ENCODE measurements around the gene SSR3. TPM values are rescaled to one million over a fixed set of nuclear protein-coding genes. Genes with fewer than 3 reads are reported as not detected.

The SSR3 gene
- total and polyA plus RNA-seq, 2 of the 13 experiments (the other 11 are each of a cell fraction or from before 2014, with no cell fraction given), result 229 to 325 TPM

- Histone ChIP-seq H3K36me3 (replicated peaks in 1 of 2; ENCODE audit: control insufficient read depth in 1 of 2, insufficient read depth in 2 of 2, low read length in 2 of 2) (peaks cover 11 to 66% of the 10 kb centered on the region in 2 experiments), H3K9me3 (ENCODE audit: low read length) (no peaks in the 10 kb centered on the region), H3K9ac (ENCODE audit: insufficient read depth, low read depth, low read length) (no peak overlapping the region), H4K20me1 (ENCODE audit: insufficient read depth, low read length) (peaks cover 5% of the 10 kb centered on the region; the same call in 1 of the 2 replicates), H3K79me2 (ENCODE audit: insufficient read depth, low read length) (peaks cover 24% of the 10 kb centered on the region), H3K27me3 (ENCODE audit: control insufficient read depth in 1 of 2, insufficient read depth in 2 of 2, low read length in 2 of 2) (no peaks in the 10 kb centered on the region), H3K4me3 (replicated peaks in 1 of 3; ENCODE audit: insufficient read depth in 1 of 3, low read depth in 2 of 3, low read length in 3 of 3) (no peak overlapping the region), H3K4me1 (ENCODE audit: insufficient read depth, low read length) (peaks cover 43% of the 10 kb centered on the region), H3K4me2 (ENCODE audit: low read depth, low read length) (no peak overlapping the region), H2AFZ (ENCODE audit: low read length) (no peak overlapping the region), H3K27ac (ENCODE audit: extremely low read length, insufficient read depth, low read length) (no peak overlapping the region)
- peak; percentile 26; the same call in 2 of the 3 replicates for ATAC-seq
- FAIRE-seq, result no peak
- in situ Hi-C loops (cut with HindIII; ENCODE audit: extremely low pct_ligation_motif_present, low pct_unique_long_range_greater_than_20kb), result loop anchor here (10.0 kb wide), 1 partner anchor 592 kb away; no protein-coding TSS in a partner anchor
- intact Hi-C loops (cut with micrococcal nuclease; ENCODE audit: unreplicated experiment), result no loop called here
- WGBS (ENCODE audit: low lambda C conversion rate), result 90% methylated on average over 5 of the region's 5 CpGs
- DNase-seq (ENCODE audit: low spot score), result no peak
- BruUV-seq (replicated peaks), result TSS peak; percentile 6
- POLR2A ChIA-PET, result interaction anchor here (1.8 kb wide), 1 partner anchor 12 kb away, joined by 7 read pairs; the partner anchor contains the start of gene SSR3
- CTCF ChIA-PET (ENCODE audit: low intra/inter-chr PET ratio, low total read pairs), result no interaction called here
- TF ChIP-seq MAFF (IDR thresholded peaks at IDR 0.05; ENCODE audit: low read depth, low read length) (peak; percentile 93), ZNF746 (CRISPR knock-in tag; IDR thresholded peaks at IDR 0.05) (no peak), ZNF644 (CRISPR knock-in tag; IDR thresholded peaks at IDR 0.05; ENCODE audit: low read depth) (peak; percentile 97), MAFK (conservative IDR thresholded peaks at IDR 0.05 in 1 of 2, IDR thresholded peaks at IDR 0.05 in 1 of 2; ENCODE audit: low read length in 2 of 2) (peak; percentile 89 to 92), REST (IDR thresholded peaks at IDR 0.05; ENCODE audit: borderline replicate concordance in 1 of 2, low read depth in 1 of 2, low read length in 2 of 2) (no peak), NR2F6 (IDR thresholded peaks at IDR 0.05) (no peak), NR2F6 (CRISPR knock-in tag; IDR thresholded peaks at IDR 0.05) (peak; percentile 26; the same call in 1 of the 2 replicates), HOXA5 (CRISPR knock-in tag; IDR thresholded peaks at IDR 0.05) (no peak)
These were observed 12.5 kb downstream of the SSR3 start for GRCh38 chr3:156542101-156543042.
